GM21528 (cell line): ENCODE results near the gene ADAMTS3.
"Not testable (repeated sequence)": the region's sequence is repeated elsewhere in the genome, so short reads cannot be mapped to it uniquely, and the experiment has no call there.

Source experiments
- ATAC-seq: cut with Tn5 transposase; IDR thresholded peaks from one replicate; pipeline ENCODE4 v1.9.1; 2021; ENCODE audit warnings: mild to moderate bottlenecking, moderate library complexity; ENCODE audit not compliant: unreplicated experiment, low FRiP score

Gene ADAMTS3

GRCh38 chr4:72484981-72485380, 84.0 kb downstream of the ADAMTS3 start:
- no peak for ATAC-seq

- ATAC-seq: no peak
Observed at GRCh38 chr4:72473434-72473900, 95.6 kb downstream of the ADAMTS3 start.

GRCh38 chr4:72471816-72472215, 97.2 kb downstream of the ADAMTS3 start:
- ATAC-seq: no peak

- ATAC-seq: no peak
Observed at GRCh38 chr4:72468904-72469502, 100.0 kb downstream of the ADAMTS3 start.

GRCh38 chr4:72467633-72468032, 101.4 kb downstream of the ADAMTS3 start:
- no peak for ATAC-seq

- no peak for ATAC-seq
Observed at GRCh38 chr4:72463724-72464123, 105.3 kb downstream of the ADAMTS3 start.

- ATAC-seq: no peak
Observed at GRCh38 chr4:72457158-72457557, 111.9 kb downstream of the ADAMTS3 start.

GRCh38 chr4:72451349-72451748, 117.7 kb downstream of the ADAMTS3 start:
- ATAC-seq: no peak

GRCh38 chr4:72449705-72450104, 119.3 kb downstream of the ADAMTS3 start:
- no peak for ATAC-seq

GRCh38 chr4:72448231-72448630, 120.8 kb downstream of the ADAMTS3 start:
- ATAC-seq: no peak

GRCh38 chr4:72446353-72447055, 122.5 kb downstream of the ADAMTS3 start:
- ATAC-seq: no peak

GRCh38 chr4:72444092-72444491, 124.9 kb downstream of the ADAMTS3 start:
- no peak for ATAC-seq

- no peak for ATAC-seq
Observed at GRCh38 chr4:72442715-72443114, 126.3 kb downstream of the ADAMTS3 start.

GRCh38 chr4:72442147-72442546, 126.9 kb downstream of the ADAMTS3 start:
- ATAC-seq: no peak

- no peak for ATAC-seq
Observed at GRCh38 chr4:72440386-72440785, 128.6 kb downstream of the ADAMTS3 start.

GRCh38 chr4:72432975-72433374, 136.0 kb downstream of the ADAMTS3 start:
- ATAC-seq: no peak

- no peak for ATAC-seq
Observed at GRCh38 chr4:72432282-72432681, 136.7 kb downstream of the ADAMTS3 start.

- ATAC-seq: no peak
Observed at GRCh38 chr4:72430988-72431387, 138.0 kb downstream of the ADAMTS3 start.

- no peak for ATAC-seq
Observed at GRCh38 chr4:72430050-72430449, 139.0 kb downstream of the ADAMTS3 start.

- no peak for ATAC-seq
Observed at GRCh38 chr4:72429397-72429889, 139.6 kb downstream of the ADAMTS3 start.

GRCh38 chr4:72427057-72427456, 142.0 kb downstream of the ADAMTS3 start:
- no peak for ATAC-seq

GRCh38 chr4:72425908-72426307, 143.1 kb downstream of the ADAMTS3 start:
- ATAC-seq: not testable (repeated sequence)
